Activated T-cell treated with anti-CD3 and anti-CD28 coated beads, Interleukin-2, amount 50 U/mL, for 72 hours (primary cell): Measurements from ENCODE around the gene ENPEP. TPM values are rescaled to one million over a fixed set of nuclear protein-coding genes. Genes with fewer than 3 reads are reported as not detected.
"Not testable (repeated sequence)": the region's sequence is repeated elsewhere in the genome, so short reads cannot be mapped to it uniquely, and the experiment has no call there.

Experiments used
- ATAC-seq, 2 donors: fragments of 150-1000 bp; cut with Tn5 transposase; replicated peaks in 1 of 2; 2 replicates each; pipeline ENCODE4 v1.10.0; 2021; ENCODE audit warnings: moderate library complexity in 2 of 2, mild to moderate bottlenecking in 1 of 2
- DNase-seq, 2 donors: peaks; one replicate each; pipeline ENCODE4 v3.0.0; 2021 to 2022; ENCODE audit warnings: mixed read lengths in 1 of 2
- H3K27ac Mint-ChIP-seq: one replicate; pipeline ENCODE4 v1.8.0; 2022; ENCODE audit warnings: mild to moderate bottlenecking, moderate library complexity, mixed read lengths
- H3K27me3 Mint-ChIP-seq: one replicate; pipeline ENCODE4 v1.8.0; 2022; ENCODE audit warnings: low read depth, mixed read lengths
- H3K36me3 Mint-ChIP-seq, 2 donors: one replicate each; pipeline ENCODE4 v1.8.0; 2022; ENCODE audit warnings: mixed read lengths in 2 of 2, mild to moderate bottlenecking in 1 of 2; ENCODE audit not compliant: insufficient read depth in 2 of 2
- H3K4me1 Mint-ChIP-seq: one replicate; pipeline ENCODE4 v1.8.0; 2022; ENCODE audit warnings: low read depth, mixed read lengths
- H3K4me3 Mint-ChIP-seq, 2 donors: one replicate each; pipeline ENCODE4 v1.8.0; 2022; ENCODE audit warnings: mild to moderate bottlenecking in 2 of 2, mixed read lengths in 2 of 2, moderate library complexity in 2 of 2
- H3K9me3 Mint-ChIP-seq, 2 donors: one replicate each; pipeline ENCODE4 v1.8.0; 2022; ENCODE audit warnings: mixed read lengths in 2 of 2
- total RNA-seq, 2 donors: library from RNA; stranded (reverse); gene quantifications; one replicate each; pipeline ENCODE4 v1.2.3, GENCODE V29; 2022

ENPEP gene
- total RNA-seq: under 1 TPM in 1 of 2 donors, not detected in 1; 0.84 TPM

- ATAC-seq (no peak), DNase-seq (no peak)
- Mint-ChIP-seq H3K9me3 (no peaks in the 10 kb centered on the region), H3K27me3 (peaks cover 12% of the 10 kb centered on the region), H3K4me1 (no peaks in the 10 kb centered on the region), H3K27ac (no peak within 1 kb of the TSS), H3K36me3 (no peaks in the 10 kb centered on the region), H3K4me3 (no peak within 1 kb of the TSS)
Observed at GRCh38 chr4:110475881-110476818, at the start of gene ENPEP. ENPEP (plus strand) TSS chr4:110476155; CDS start chr4:110476415, 260 bp downstream.

- ATAC-seq, H3K27me3 Mint-ChIP-seq, H3K4me1 Mint-ChIP-seq, H3K36me3 Mint-ChIP-seq, H3K9me3 Mint-ChIP-seq, H3K27ac Mint-ChIP-seq, DNase-seq, H3K4me3 Mint-ChIP-seq: not testable (repeated sequence)
Observed at GRCh38 chr4:110431805-110432204, 44.1 kb upstream of the ENPEP start.

- not testable (repeated sequence) for ATAC-seq, H3K36me3 Mint-ChIP-seq, H3K4me3 Mint-ChIP-seq, H3K27ac Mint-ChIP-seq, H3K9me3 Mint-ChIP-seq, H3K4me1 Mint-ChIP-seq, DNase-seq
- peaks cover 15% of the 10 kb centered on the region for H3K27me3 Mint-ChIP-seq
Observed at GRCh38 chr4:110437292-110437691, 38.7 kb upstream of the ENPEP start.

- not testable (repeated sequence) for H3K27ac Mint-ChIP-seq, ATAC-seq, H3K4me3 Mint-ChIP-seq, H3K4me1 Mint-ChIP-seq, H3K9me3 Mint-ChIP-seq, DNase-seq, H3K36me3 Mint-ChIP-seq
- H3K27me3 Mint-ChIP-seq: peaks cover 30% of the 10 kb centered on the region
Observed at GRCh38 chr4:110439209-110439608, 36.7 kb upstream of the ENPEP start.

- Mint-ChIP-seq H3K36me3 (no peaks in the 10 kb centered on the region), H3K9me3 (no peaks in the 10 kb centered on the region), H3K27ac (no peak overlapping the region), H3K27me3 (peaks cover 33% of the 10 kb centered on the region), H3K4me3 (no peak overlapping the region), H3K4me1 (no peaks in the 10 kb centered on the region)
- DNase-seq (no peak), ATAC-seq (no peak)
Observed at GRCh38 chr4:110442309-110442708, 33.6 kb upstream of the ENPEP start.

- peaks cover 29% of the 10 kb centered on the region for H3K27me3 Mint-ChIP-seq
- DNase-seq (no peak), ATAC-seq (no peak)
- no peak overlapping the region for H3K4me3 Mint-ChIP-seq
- H3K27ac Mint-ChIP-seq: no peak overlapping the region
- no peaks in the 10 kb centered on the region for H3K36me3 Mint-ChIP-seq
- no peaks in the 10 kb centered on the region for H3K9me3 Mint-ChIP-seq
- no peaks in the 10 kb centered on the region for H3K4me1 Mint-ChIP-seq
Observed at GRCh38 chr4:110442788-110443187, 33.2 kb upstream of the ENPEP start.

- no peaks in the 10 kb centered on the region for H3K9me3 Mint-ChIP-seq
- DNase-seq: no peak
- H3K27me3 Mint-ChIP-seq: peaks cover 12% of the 10 kb centered on the region
- H3K4me1 Mint-ChIP-seq: no peaks in the 10 kb centered on the region
- no peaks in the 10 kb centered on the region for H3K36me3 Mint-ChIP-seq
- H3K27ac Mint-ChIP-seq: no peak overlapping the region
- no peak overlapping the region for H3K4me3 Mint-ChIP-seq
- ATAC-seq: no peak
Observed at GRCh38 chr4:110449947-110450346, 26.0 kb upstream of the ENPEP start.

- DNase-seq: no peak
- peaks cover 26% of the 10 kb centered on the region for H3K27me3 Mint-ChIP-seq
- no peak overlapping the region for H3K4me3 Mint-ChIP-seq
- H3K27ac Mint-ChIP-seq: no peak overlapping the region
- no peaks in the 10 kb centered on the region for H3K36me3 Mint-ChIP-seq
- H3K9me3 Mint-ChIP-seq: no peaks in the 10 kb centered on the region
- no peak for ATAC-seq
- H3K4me1 Mint-ChIP-seq: no peaks in the 10 kb centered on the region
Observed at GRCh38 chr4:110452546-110452945, 23.4 kb upstream of the ENPEP start.

GRCh38 chr4:110454441-110454840 lies 21.5 kb upstream of the ENPEP start:
- no peaks in the 10 kb centered on the region for H3K4me1 Mint-ChIP-seq

GRCh38 chr4:110458494-110459266 lies 17.3 kb upstream of the ENPEP start:
- Mint-ChIP-seq H3K4me3 (no peak overlapping the region), H3K27me3 (peaks cover 28% of the 10 kb centered on the region), H3K4me1 (no peaks in the 10 kb centered on the region), H3K36me3 (no peaks in the 10 kb centered on the region), H3K27ac (no peak overlapping the region), H3K9me3 (no peaks in the 10 kb centered on the region)
- no peak for DNase-seq
- ATAC-seq: no peak

More at GRCh38 chr4:110454441-110454840, 21.5 kb upstream of the ENPEP start:
- Mint-ChIP-seq H3K4me3 (no peak overlapping the region), H3K36me3 (no peaks in the 10 kb centered on the region), H3K9me3 (no peaks in the 10 kb centered on the region), H3K27ac (no peak overlapping the region), H3K27me3 (peaks cover 33% of the 10 kb centered on the region)
- no peak for ATAC-seq
- DNase-seq: no peak

- no peak for DNase-seq
- H3K4me1 Mint-ChIP-seq: no peaks in the 10 kb centered on the region
Observed at GRCh38 chr4:110460074-110460746, 15.7 kb upstream of the ENPEP start.

GRCh38 chr4:110467400-110467799 lies 8.6 kb upstream of the ENPEP start:
- peaks cover 1 to 3% of the 10 kb centered on the region in 2 donors for H3K9me3 Mint-ChIP-seq
- H3K27ac Mint-ChIP-seq: no peak overlapping the region
- ATAC-seq (no peak), DNase-seq (no peak)
- H3K36me3 Mint-ChIP-seq: peaks cover 0 to 1% of the 10 kb centered on the region in 2 donors
- H3K4me3 Mint-ChIP-seq: no peak overlapping the region
- H3K4me1 Mint-ChIP-seq: peaks cover 10% of the 10 kb centered on the region
- peaks cover 6% of the 10 kb centered on the region for H3K27me3 Mint-ChIP-seq

More at GRCh38 chr4:110460074-110460746, 15.7 kb upstream of the ENPEP start:
- H3K27ac Mint-ChIP-seq: no peak overlapping the region
- no peak overlapping the region for H3K4me3 Mint-ChIP-seq
- H3K9me3 Mint-ChIP-seq: no peaks in the 10 kb centered on the region
- H3K27me3 Mint-ChIP-seq: peaks cover 28% of the 10 kb centered on the region
- no peaks in the 10 kb centered on the region for H3K36me3 Mint-ChIP-seq
- no peak for ATAC-seq
